Smooth muscle cell (in vitro differentiated cells): ENCODE measurements around the gene TECPR1. TPM values are rescaled to one million over a fixed set of nuclear protein-coding genes. Genes with fewer than 3 reads are reported as not detected.

Source experiments
- DNase-seq: peaks from one replicate; lab custom pipeline; 2025; ENCODE audit not compliant: unreplicated experiment; lab: John Stamatoyannopoulos, UW
- H2AFZ ChIP-seq: fragments of 200-600 bp; sonication (generic); 2 replicates; pipeline ENCODE4 v1.6.0; 2016; ENCODE audit warnings: antibody characterized with exemption, low read depth, mild to moderate bottlenecking
- H3F3A ChIP-seq: fragments of 200-600 bp; sonication (generic); 2 replicates; pipeline ENCODE4 v1.6.0; 2017; ENCODE audit warnings: antibody characterized with exemption, low read depth
- H3K27ac ChIP-seq: fragments of 200-600 bp; sonication (generic); 2 replicates; pipeline ENCODE4 v1.5.1; 2016; ENCODE audit warnings: low read depth, mild to moderate bottlenecking
- H3K27me3 ChIP-seq: fragments of 200-600 bp; sonication (generic); 2 replicates; pipeline ENCODE4 v1.6.1; 2016; ENCODE audit warnings: low read depth, mild to moderate bottlenecking
- H3K36me3 ChIP-seq: fragments of 200-600 bp; sonication (generic); 2 replicates; pipeline ENCODE4 v1.5.1; 2016; ENCODE audit warnings: low read depth
- H3K4me1 ChIP-seq: fragments of 200-600 bp; sonication (generic); 2 replicates; pipeline ENCODE4 v1.5.1; 2016; ENCODE audit warnings: low read depth
- H3K4me2 ChIP-seq: fragments of 200-600 bp; sonication (generic); 2 replicates; pipeline ENCODE4 v1.6.0; 2016; ENCODE audit warnings: mild to moderate bottlenecking
- H3K4me3 ChIP-seq: fragments of 200-600 bp; sonication (generic); 2 replicates; pipeline ENCODE4 v1.5.1; 2016; ENCODE audit warnings: mild to moderate bottlenecking
- H3K79me2 ChIP-seq: fragments of 200-600 bp; sonication (generic); 2 replicates; pipeline ENCODE4 v1.6.0; 2016; ENCODE audit warnings: low read depth, mild to moderate bottlenecking
- H3K9ac ChIP-seq: fragments of 200-600 bp; sonication (generic); 2 replicates; pipeline ENCODE4 v1.6.0; 2016; ENCODE audit warnings: low read depth
- H3K9me3 ChIP-seq: fragments of 200-600 bp; sonication (generic); replicated peaks from 2 replicates; pipeline ENCODE4 v1.5.1; 2016; ENCODE audit warnings: low read depth
- H4K20me1 ChIP-seq: fragments of 200-600 bp; sonication (generic); 2 replicates; pipeline ENCODE4 v1.6.0; 2016; ENCODE audit warnings: low read depth
- CTCF ChIP-seq: fragments of 200-600 bp; sonication (generic); IDR thresholded peaks from 2 replicates; pipeline ENCODE4 v1.5.1; 2017; ENCODE audit warnings: borderline replicate concordance, mild to moderate bottlenecking, antibody characterized with exemption; ENCODE audit not compliant: insufficient read depth, poor library complexity, severe bottlenecking
- WGBS: methylation state at CpG from one replicate; pipeline ENCODE4 v1.1.7; 2016; ENCODE audit warnings: low lambda C conversion rate; 5-methylcytosine and 5-hydroxymethylcytosine counted together
- polyA plus RNA-seq: library from polyadenylated mRNA; unstranded; fragments of >200 nt; fragmentation: Nextera tagmentation; extraction: Ambion mirVana; gene quantifications from 2 replicates; pipeline ENCODE4 v1.2.1, GENCODE V29; 2016
- total RNA-seq: library from RNA; depleted of rRNA; stranded (reverse); fragments of >200 nt; gene quantifications from 2 replicates; pipeline ENCODE4 v1.2.3, GENCODE V29; 2014

TECPR1 gene
- total RNA-seq (27.7 and 33.1 TPM in 2 replicates), polyA plus RNA-seq (8.9 and 15.3 TPM in 2 replicates)

DNA sequence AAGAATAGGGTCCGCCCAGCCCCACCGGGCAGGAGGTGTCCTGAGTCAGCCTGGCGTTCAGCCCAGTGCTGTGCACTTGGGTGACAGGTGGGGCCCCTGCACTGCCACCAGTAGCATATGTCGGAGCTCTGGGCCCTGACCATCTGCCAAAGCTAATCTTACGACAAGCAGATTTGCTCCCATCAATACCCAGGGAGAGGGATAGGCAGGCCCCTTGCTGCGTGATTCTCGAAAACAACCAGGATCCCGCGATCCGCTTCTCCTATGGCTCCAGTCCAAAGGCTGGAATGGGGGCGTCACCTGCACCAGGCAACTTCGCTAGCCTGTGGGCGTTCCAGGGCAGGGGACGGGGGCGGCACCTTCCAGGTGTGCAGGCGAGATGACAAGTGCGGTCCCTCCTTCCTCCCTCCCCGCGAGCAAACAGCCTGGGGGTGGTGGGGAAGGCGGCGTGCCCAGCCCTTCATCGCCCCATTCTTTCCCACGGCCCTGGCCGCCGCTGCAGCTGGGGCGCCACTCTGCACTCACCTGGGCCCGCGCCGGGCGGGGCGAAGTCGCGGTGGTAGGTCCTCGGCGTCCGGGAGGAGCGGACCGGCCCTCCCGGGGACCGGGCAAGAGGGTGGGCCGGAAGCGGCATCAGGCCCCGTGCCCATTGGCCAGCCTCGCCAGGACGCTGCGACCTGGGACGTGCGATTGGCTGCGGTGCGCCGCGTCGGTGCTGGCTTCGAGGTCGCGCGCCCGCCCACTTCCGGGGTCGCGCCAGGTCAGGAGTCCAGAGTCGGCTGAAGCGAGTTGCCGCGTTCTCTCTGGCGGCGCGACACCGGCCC, at the start of gene TECPR1:
Gene TECPR1, minus strand, starts transcription at position 632 of the 824 bp plus-strand sequence. CDS start 6,086 bp downstream, outside the sequence.
- no peak for TF ChIP-seq CTCF
- WGBS = 1% methylated on average over 61 of the region's 69 CpGs
- peak; percentile 65 for DNase-seq
- Histone ChIP-seq H3K4me3 (peak within 1 kb of the TSS; percentile 80), H3K27me3 (no peaks in the 10 kb centered on the region), H3K9ac (peak within 1 kb of the TSS; percentile 63), H4K20me1 (peaks cover 3% of the 10 kb centered on the region), H3K36me3 (no peaks in the 10 kb centered on the region), H3K79me2 (peaks cover 22% of the 10 kb centered on the region), H3K4me2 (peak within 1 kb of the TSS; percentile 98), H3K9me3 (no peaks in the 10 kb centered on the region), H3K27ac (no peak within 1 kb of the TSS), H2AFZ (peak within 1 kb of the TSS; percentile 88), H3K4me1 (peaks cover 14% of the 10 kb centered on the region), H3F3A (no peaks in the 10 kb centered on the region)

GRCh38 chr7:98300595-98301372, 48.8 kb upstream of the TECPR1 start:
- Histone ChIP-seq H3K27me3 (no peaks in the 10 kb centered on the region), H3K4me2 (no peak overlapping the region), H4K20me1 (peaks cover 83% of the 10 kb centered on the region), H3K27ac (no peak overlapping the region), H3K36me3 (no peaks in the 10 kb centered on the region), H3K9ac (no peak overlapping the region), H3K4me1 (peaks cover 12% of the 10 kb centered on the region), H3K79me2 (no peaks in the 10 kb centered on the region), H3K4me3 (no peak overlapping the region), H3F3A (peaks cover 8% of the 10 kb centered on the region), H2AFZ (no peak overlapping the region), H3K9me3 (no peaks in the 10 kb centered on the region)
- WGBS = 75% methylated on average over 26 of the region's 26 CpGs
- no peak for DNase-seq
- TF ChIP-seq CTCF = no peak

DNA sequence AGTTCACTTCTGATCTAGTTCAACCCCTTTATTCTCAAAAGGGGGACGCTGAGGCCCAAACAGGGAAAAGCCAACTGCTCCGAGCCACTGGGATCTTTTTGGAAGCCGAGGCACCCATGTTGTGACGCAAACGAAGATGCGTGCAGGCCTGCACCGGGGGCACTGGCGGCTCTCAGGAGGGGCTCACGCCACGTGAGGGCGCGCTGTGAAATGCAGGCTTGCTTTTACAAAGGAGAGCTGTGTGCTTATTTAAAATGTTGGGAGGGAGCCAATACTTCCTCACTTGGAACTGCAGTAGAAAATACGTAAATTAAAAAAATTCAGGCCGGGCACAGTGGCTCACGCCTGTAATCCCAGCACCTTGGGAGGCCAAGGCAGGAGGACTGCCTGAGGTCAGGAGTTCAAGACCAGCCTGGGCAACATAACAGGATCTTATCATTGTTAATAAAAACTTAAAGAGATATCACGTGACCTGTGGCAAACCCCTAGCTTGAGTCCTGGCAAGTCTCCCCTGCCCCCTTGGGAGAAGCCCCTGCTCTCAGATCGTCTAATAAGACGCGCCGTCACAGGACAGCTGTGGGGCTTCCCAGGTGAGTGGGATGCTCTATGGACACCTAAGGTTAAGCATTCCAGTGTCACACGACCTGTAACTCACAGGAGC, 45.7 kb upstream of the TECPR1 start:
- Histone ChIP-seq H3K27me3 (no peaks in the 10 kb centered on the region), H3K9ac (no peak overlapping the region), H3K27ac (no peak overlapping the region), H2AFZ (no peak overlapping the region), H3K79me2 (no peaks in the 10 kb centered on the region), H3K36me3 (no peaks in the 10 kb centered on the region), H3K4me1 (peaks cover 3% of the 10 kb centered on the region), H4K20me1 (peaks cover 92% of the 10 kb centered on the region), H3F3A (peaks cover 22% of the 10 kb centered on the region), H3K4me2 (no peak overlapping the region), H3K4me3 (no peak overlapping the region), H3K9me3 (no peaks in the 10 kb centered on the region)
- TF ChIP-seq CTCF = no peak
- no peak for DNase-seq
- WGBS = 89% methylated on average over 21 of the region's 21 CpGs
